HepG2 (cell line): ENCODE measurements around the gene ADAM8. TPM values are rescaled to one million over a fixed set of nuclear protein-coding genes. Genes with fewer than 3 reads are reported as not detected.

ENCODE experiments used
- CHD2 ChIP-seq: IDR thresholded peaks from 2 replicates; pipeline ENCODE4 v1.6.1; 2011; ENCODE audit warnings: low read depth, low read length, improper control_type of control experiment
- FOSL2 ChIP-seq: sonication (generic); formaldehyde crosslinking; IDR thresholded peaks from 2 replicates; pipeline ENCODE4 v1.4.0; 2020; ENCODE audit warnings: missing genetic modification reagents
- GABPA ChIP-seq, 2 experiments: IDR thresholded peaks; 2 replicates each; pipeline ENCODE4 v1.6.1; 2011 to 2016; ENCODE audit warnings: low read depth in 2 of 2, low read length in 1 of 2, missing biosample characterization in 1 of 2, missing genetic modification characterization in 1 of 2
- GATAD1 ChIP-seq: IDR thresholded peaks from 2 replicates; pipeline ENCODE4 v1.6.1; 2016; ENCODE audit warnings: missing genetic modification reagents, missing compliant biosample characterization
- GLI4 ChIP-seq: sonication (generic); formaldehyde crosslinking; IDR thresholded peaks from 2 replicates; pipeline ENCODE4 v1.5.1; 2020; ENCODE audit warnings: missing genetic modification reagents, mild to moderate bottlenecking, moderate library complexity, borderline replicate concordance
- HNRNPUL1 ChIP-seq: fragments of 200-400 bp; formaldehyde crosslinking; IDR thresholded peaks from 2 replicates; pipeline ENCODE4 v1.6.1; 2017; ENCODE audit warnings: low read depth, mild to moderate bottlenecking, low read length, moderate library complexity
- KDM6A ChIP-seq: IDR thresholded peaks from 2 replicates; pipeline ENCODE4 v1.6.1; 2016; ENCODE audit warnings: low read depth
- NFAT5 ChIP-seq: sonication (generic); formaldehyde crosslinking; IDR thresholded peaks from 2 replicates; pipeline ENCODE4 v1.4.0; 2020; ENCODE audit warnings: missing genetic modification reagents
- PAWR ChIP-seq: sonication (generic); formaldehyde crosslinking; IDR thresholded peaks from 2 replicates; pipeline ENCODE4 v1.4.0; 2020; ENCODE audit warnings: missing genetic modification reagents, mild to moderate bottlenecking, borderline replicate concordance
- PCBP2 ChIP-seq: fragments of 200-400 bp; formaldehyde crosslinking; optimal IDR thresholded peaks from 2 replicates; pipeline ENCODE3; 2018; ENCODE audit warnings: low read length, low read depth; ENCODE audit not compliant: poor library complexity, severe bottlenecking
- PHF20 ChIP-seq: sonication (generic); formaldehyde crosslinking; IDR thresholded peaks from 2 replicates; pipeline ENCODE4 v1.5.0; 2020; ENCODE audit warnings: mild to moderate bottlenecking, missing genetic modification reagents
- SMAD1 ChIP-seq: sonication (generic); formaldehyde crosslinking; IDR thresholded peaks from 2 replicates; pipeline ENCODE4 v1.4.0; 2020; ENCODE audit warnings: missing genetic modification reagents, low read depth, mild to moderate bottlenecking, borderline replicate concordance
- SP1 ChIP-seq, 2 experiments: fragments of 450-650 bp in 1 of 2; sonication (generic) in 1 of 2; formaldehyde crosslinking in 1 of 2; IDR thresholded peaks; 2 replicates each; pipeline versions ENCODE4 v1.4.0 to v1.6.1; 2016 to 2020; ENCODE audit warnings: missing genetic modification reagents in 1 of 2
- ZNF263 ChIP-seq: sonication (generic); formaldehyde crosslinking; IDR thresholded peaks from 2 replicates; pipeline ENCODE4 v1.4.0; 2020; ENCODE audit warnings: missing genetic modification reagents
- ZNF350 ChIP-seq: sonication (generic); formaldehyde crosslinking; IDR thresholded peaks from 2 replicates; pipeline ENCODE4 v1.4.0; 2020; ENCODE audit warnings: mild to moderate bottlenecking, low read depth, missing genetic modification reagents, borderline replicate concordance
- ZSCAN12 ChIP-seq: sonication (generic); formaldehyde crosslinking; IDR thresholded peaks from 2 replicates; pipeline ENCODE4 v1.9.0; 2021; ENCODE audit warnings: mild to moderate bottlenecking, missing genetic modification reagents
- polyA plus RNA-seq, 8 experiments: library from polyadenylated mRNA; depleted of rRNA in 3 of 8; stranded (reverse) in 7 of 8; unstranded in 1 of 8; fragments of >200 nt; fragmentation: Illumina TruSeq in 4 of 8; extraction: Trizol in 4 of 8; gene quantifications; 2 replicates each; pipeline versions ENCODE4 v1.2.1 to v1.2.3, GENCODE V29; 2011 to 2016; ENCODE audit warnings: low read depth in 4 of 8, missing spikeins in 1 of 8, mixed read lengths in 1 of 8; ENCODE audit not compliant: insufficient read depth in 1 of 8
- total RNA-seq, 5 experiments: library from RNA; depleted of rRNA; stranded (reverse); fragments of >200 nt; fragmentation: Illumina TruSeq; extraction: Trizol; gene quantifications; 2 replicates each; pipeline ENCODE4 v1.2.3, GENCODE V29; 2016; ENCODE audit warnings: low read depth in 1 of 5
- TF ChIP-seq, protein P1 (sequence below): sonication (generic); formaldehyde crosslinking; IDR thresholded peaks from 2 replicates; pipeline ENCODE4 v1.4.0; 2020; ENCODE audit warnings: mild to moderate bottlenecking, missing genetic modification reagents
- TF ChIP-seq, protein P2 (sequence below): sonication (generic); formaldehyde crosslinking; IDR thresholded peaks from 2 replicates; pipeline ENCODE4 v1.8.1; 2023; ENCODE audit warnings: mild to moderate bottlenecking, missing genetic modification reagents
- TF ChIP-seq, protein P3 (sequence below): sonication (generic); formaldehyde crosslinking; IDR thresholded peaks from 2 replicates; pipeline ENCODE4 v1.4.0; 2020; ENCODE audit warnings: missing genetic modification reagents, low read depth, mild to moderate bottlenecking, borderline replicate concordance

The ADAM8 gene
- total and polyA plus RNA-seq, 2 of the 13 experiments (the other 11 are each of a cell fraction or from before 2014, with no cell fraction given) = 0.24 to 0.93 TPM

GRCh38 chr10:133308421-133309099 lies 31.9 kb upstream of the ADAM8 start, which contains the start of the genes TUBGCP2 and ZNF511 (continued):
- TF ChIP-seq NFAT5 (CRISPR knock-in tag) (no peak; the same call in 1 of the 2 replicates), PAWR (no peak), PHF20 (CRISPR knock-in tag) (0 out of 2 replicates have a peak, but pooled peaks have one; percentile 48), GLI4 (CRISPR knock-in tag) (peak; percentile 6; the same call in 1 of the 2 replicates), ZSCAN12 (CRISPR knock-in tag) (no peak), HNRNPUL1 (no peak), ZNF350 (CRISPR knock-in tag) (no peak), KDM6A (CRISPR knock-in tag) (no peak), GATAD1 (CRISPR knock-in tag) (peak; percentile 89), PCBP2 (no peak), ZNF263 (CRISPR knock-in tag) (no peak), SMAD1 (CRISPR knock-in tag) (no peak), SP1 (IDR thresholded peaks at IDR 0.05) (no peak), SP1 (CRISPR knock-in tag; IDR thresholded peaks at IDR 0.05) (no peak), FOSL2 (CRISPR knock-in tag) (no peak), CHD2 (no peak), GABPA (IDR thresholded peaks at IDR 0.05; ENCODE audit: low read depth, low read length) (peak; percentile 95), GABPA (CRISPR knock-in tag; IDR thresholded peaks at IDR 0.05; ENCODE audit: low read depth) (peak; percentile 85)
- TF ChIP-seq, protein P1, sequence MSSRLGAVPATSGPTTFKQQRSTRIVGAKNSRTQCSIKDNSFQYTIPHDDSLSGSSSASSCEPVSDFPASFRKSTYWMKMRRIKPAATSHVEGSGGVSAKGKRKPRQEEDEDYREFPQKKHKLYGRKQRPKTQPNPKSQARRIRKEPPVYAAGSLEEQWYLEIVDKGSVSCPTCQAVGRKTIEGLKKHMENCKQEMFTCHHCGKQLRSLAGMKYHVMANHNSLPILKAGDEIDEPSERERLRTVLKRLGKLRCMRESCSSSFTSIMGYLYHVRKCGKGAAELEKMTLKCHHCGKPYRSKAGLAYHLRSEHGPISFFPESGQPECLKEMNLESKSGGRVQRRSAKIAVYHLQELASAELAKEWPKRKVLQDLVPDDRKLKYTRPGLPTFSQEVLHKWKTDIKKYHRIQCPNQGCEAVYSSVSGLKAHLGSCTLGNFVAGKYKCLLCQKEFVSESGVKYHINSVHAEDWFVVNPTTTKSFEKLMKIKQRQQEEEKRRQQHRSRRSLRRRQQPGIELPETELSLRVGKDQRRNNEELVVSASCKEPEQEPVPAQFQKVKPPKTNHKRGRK (CRISPR knock-in tag) = no peak
- TF ChIP-seq, protein P2, sequence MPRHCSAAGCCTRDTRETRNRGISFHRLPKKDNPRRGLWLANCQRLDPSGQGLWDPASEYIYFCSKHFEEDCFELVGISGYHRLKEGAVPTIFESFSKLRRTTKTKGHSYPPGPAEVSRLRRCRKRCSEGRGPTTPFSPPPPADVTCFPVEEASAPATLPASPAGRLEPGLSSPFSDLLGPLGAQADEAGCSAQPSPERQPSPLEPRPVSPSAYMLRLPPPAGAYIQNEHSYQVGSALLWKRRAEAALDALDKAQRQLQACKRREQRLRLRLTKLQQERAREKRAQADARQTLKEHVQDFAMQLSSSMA (CRISPR knock-in tag) = 0 out of 2 replicates have a peak, but pooled peaks have one; percentile 4
- TF ChIP-seq, protein P3, sequence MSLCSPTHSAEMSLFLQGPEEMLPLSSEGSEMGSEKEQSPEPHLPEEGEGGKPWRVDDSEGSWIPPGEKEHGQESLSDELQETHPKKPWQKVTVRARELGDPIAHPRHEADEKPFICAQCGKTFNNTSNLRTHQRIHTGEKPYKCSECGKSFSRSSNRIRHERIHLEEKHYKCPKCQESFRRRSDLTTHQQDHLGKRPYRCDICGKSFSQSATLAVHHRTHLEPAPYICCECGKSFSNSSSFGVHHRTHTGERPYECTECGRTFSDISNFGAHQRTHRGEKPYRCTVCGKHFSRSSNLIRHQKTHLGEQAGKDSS (CRISPR knock-in tag) = no peak
